ENCODE measurements around the gene P2RY13.

DNA sequence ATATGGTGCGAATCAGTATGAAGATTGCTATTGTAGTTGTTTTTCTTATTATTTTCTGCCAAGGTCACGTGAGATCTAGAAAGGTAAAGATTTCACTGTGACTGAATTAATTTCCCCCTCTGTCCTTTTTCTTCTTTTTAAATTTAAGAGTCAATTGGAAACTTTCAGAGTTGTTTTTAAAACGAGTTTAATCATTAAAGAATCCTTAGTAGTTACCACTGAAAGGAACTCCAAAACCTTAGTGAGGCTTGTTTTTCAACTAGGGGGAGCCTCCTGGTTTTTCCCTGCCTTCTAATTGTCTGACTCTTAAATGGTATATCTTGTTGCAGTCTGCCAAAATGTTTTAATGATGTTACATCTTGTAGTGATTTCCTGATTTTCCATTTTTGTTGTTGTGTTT is 37.6 kb upstream of the P2RY13 start:
- TF ChIP-seq, protein P1, sequence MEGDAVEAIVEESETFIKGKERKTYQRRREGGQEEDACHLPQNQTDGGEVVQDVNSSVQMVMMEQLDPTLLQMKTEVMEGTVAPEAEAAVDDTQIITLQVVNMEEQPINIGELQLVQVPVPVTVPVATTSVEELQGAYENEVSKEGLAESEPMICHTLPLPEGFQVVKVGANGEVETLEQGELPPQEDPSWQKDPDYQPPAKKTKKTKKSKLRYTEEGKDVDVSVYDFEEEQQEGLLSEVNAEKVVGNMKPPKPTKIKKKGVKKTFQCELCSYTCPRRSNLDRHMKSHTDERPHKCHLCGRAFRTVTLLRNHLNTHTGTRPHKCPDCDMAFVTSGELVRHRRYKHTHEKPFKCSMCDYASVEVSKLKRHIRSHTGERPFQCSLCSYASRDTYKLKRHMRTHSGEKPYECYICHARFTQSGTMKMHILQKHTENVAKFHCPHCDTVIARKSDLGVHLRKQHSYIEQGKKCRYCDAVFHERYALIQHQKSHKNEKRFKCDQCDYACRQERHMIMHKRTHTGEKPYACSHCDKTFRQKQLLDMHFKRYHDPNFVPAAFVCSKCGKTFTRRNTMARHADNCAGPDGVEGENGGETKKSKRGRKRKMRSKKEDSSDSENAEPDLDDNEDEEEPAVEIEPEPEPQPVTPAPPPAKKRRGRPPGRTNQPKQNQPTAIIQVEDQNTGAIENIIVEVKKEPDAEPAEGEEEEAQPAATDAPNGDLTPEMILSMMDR (IDR thresholded peaks at IDR 0.05), result no peak
- TF ChIP-seq POLR2A (IDR thresholded peaks at IDR 0.05), result no peak
